ENCODE results near the gene CADPS2.
"Not testable (repeated sequence)": the region's sequence is repeated elsewhere in the genome, so short reads cannot be mapped to it uniquely, and the experiment has no call there.

CADPS2 gene

GRCh38 chr7:122658856-122659255 is 227.4 kb downstream of the CADPS2 start:
- no peak for DNase-seq

GRCh38 chr7:122653685-122654084 is 232.6 kb downstream of the CADPS2 start:
- DNase-seq: no peak

- DNase-seq: peak; percentile 14
Measured at GRCh38 chr7:122652876-122653275, 233.4 kb downstream of the CADPS2 start.

DNA sequence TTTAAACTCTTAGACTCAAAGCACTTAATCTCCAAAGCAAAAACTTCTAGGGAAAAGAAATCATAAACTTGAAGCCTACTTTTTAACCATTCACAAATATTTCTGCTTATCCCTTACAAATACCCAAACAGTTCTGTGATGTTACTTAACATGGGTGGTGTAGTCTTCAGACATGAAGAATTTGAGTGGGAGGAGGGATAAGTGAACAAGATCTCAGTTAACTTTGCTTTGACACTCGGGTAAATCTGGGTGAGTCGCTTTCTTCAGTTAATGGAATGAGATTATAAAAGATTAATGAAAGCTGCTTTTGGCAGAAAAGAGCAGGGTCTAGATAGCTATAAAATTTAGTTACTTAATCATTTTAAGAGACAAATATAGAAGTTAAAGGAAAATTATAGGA is 234.8 kb downstream of the CADPS2 start:
- DNase-seq: no peak

- no peak for DNase-seq
Measured at GRCh38 chr7:122643250-122643649, 243.0 kb downstream of the CADPS2 start.

GRCh38 chr7:122638459-122638858 is 247.8 kb downstream of the CADPS2 start:
- no peak for DNase-seq

GRCh38 chr7:122637784-122638183 is 248.5 kb downstream of the CADPS2 start:
- DNase-seq: no peak

DNA sequence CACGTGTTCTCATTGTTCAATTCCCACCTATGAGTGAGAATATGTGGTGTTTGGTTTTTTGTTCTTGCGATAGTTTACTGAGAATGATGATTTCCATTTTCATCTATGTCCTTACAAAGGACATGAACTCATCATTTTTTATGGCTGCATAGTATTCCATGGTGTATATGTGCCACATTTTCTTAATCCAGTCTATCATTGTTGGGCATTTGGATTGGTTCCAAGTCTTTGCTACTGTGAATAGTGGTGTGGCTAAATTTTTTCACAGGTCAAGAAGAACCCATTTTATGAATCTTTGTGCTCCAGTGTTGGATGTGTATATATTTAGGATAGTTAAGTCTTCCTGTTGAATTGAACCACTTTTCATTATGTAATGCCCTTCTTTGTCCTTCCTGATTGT is 250.8 kb downstream of the CADPS2 start:
- not testable (repeated sequence) for DNase-seq

DNA sequence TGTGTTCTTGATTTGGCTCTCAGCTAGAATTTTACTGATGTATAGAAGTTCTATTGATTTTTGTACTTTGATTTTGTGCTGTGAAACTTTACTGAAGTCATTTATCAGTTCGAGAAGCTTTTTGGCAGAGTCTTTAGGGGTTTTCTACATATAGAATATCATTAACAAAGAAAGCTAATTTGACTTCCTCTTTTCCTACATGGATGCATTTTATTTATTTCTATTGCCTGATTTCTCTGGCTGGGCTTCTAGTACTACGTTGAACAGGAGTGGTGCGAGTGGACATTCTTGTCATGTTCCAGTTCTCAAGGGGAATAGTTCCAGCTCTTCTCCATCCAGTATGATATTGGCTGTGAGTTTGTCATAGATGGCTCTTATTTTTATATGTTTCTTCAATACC is 252.8 kb downstream of the CADPS2 start:
- DNase-seq: no peak

DNA sequence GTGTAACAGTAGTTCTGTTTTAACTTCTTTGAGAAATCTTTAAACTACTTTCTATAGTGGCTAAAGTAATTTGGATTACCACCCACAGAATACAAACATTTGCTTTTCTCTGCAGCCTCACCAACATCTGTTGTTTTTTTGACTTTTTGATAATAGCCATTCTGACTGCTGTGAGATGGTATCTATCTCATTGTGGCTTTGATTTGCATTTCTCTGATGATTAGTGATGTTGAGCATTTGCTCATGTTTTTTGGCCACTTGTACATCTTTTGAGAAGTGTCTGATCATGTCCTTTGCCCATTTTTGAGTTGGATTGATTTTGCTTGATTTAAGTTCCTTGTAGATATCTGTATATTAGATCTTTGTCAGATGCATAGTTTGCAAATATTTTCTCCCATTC is 254.0 kb downstream of the CADPS2 start:
- DNase-seq: no peak

- DNase-seq: no peak
Measured at GRCh38 chr7:122629412-122629953, 256.8 kb downstream of the CADPS2 start.

GRCh38 chr7:122628651-122629411 is 257.4 kb downstream of the CADPS2 start:
- no peak for DNase-seq

DNA sequence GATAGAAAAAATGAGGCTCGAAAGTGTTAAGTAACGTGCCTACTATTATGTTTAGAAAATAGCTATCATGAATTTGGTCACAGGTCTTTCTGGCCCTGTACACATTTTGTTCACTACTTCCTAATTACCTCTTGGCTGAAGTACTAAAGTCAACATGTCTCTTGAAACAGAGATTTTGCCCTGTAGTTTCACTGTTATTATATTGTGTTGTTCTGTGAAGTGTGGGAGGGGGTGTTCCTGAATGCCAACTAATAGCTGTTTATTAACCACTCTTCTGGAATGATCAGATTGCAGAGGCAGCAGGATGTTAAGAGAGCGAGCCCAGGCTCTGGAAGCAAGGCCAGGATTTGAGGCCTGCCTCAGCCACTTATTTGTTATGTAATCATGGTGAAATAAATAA is 259.5 kb downstream of the CADPS2 start:
- peak; percentile 36 for DNase-seq

DNA sequence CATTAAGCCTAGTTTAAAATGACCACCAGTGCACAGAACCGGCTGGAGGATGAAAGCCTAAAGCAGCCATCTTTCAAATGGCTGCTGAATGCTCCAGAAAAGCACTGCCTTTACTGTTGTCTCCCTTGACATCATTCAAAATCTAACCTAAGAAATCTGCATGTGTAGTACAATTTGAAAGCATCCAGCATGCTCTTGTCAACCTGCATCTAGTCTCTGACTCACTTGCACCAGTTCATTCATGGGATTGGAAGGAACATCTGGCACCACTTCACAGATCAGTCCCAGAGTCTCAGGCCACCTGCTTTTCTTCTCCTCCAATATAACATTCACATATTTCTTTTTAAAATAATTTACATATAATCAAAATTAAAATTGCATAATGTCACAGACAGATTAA is 263.6 kb downstream of the CADPS2 start:
- no peak for DNase-seq

DNA sequence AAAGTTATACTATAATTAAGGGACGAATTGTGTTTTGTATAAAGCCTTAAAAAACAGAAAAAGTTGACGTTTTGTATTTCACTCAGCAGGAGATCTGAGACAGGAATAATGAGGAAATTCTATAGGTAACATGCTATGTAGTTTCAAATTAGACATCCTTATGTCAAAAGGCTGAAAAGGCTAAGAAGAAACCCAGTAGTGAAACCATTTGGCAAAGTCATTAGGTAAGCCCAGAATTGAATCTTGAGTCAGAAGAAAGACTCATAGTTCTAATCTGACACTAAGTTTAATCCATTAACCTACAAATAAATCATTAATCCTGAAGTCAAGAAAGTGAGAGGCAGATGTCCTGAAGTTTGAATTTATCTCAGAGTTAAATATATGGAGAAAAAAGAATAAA is 266.6 kb downstream of the CADPS2 start:
- no peak for DNase-seq

DNA sequence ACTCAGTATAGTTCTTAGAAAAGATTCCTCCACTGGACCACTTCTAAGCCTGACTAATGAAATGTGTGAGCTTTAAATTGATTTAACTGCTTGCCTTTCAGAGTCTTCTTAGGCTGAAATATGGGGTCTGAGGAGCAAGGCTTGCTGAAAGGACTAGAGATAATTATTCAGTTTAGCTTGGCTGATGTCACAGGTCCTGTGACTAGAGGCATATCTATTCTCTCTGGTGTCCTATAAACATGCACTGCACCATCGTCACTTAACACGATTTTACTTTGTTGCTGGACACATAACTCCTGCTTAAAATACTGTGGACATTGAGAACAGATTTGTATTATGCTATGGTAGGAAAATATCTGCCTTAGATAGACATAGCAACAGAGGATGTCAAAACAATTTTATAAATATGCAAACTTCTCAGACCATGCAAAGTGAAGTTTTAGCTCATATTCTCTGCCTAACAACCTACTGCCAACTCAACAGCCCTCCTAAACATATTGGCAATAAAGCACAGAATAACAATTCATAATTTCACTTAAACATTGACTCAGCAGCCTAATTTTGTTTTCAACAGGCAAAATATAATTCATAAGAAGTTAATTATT is 267.6 kb downstream of the CADPS2 start:
- no peak for DNase-seq

DNA sequence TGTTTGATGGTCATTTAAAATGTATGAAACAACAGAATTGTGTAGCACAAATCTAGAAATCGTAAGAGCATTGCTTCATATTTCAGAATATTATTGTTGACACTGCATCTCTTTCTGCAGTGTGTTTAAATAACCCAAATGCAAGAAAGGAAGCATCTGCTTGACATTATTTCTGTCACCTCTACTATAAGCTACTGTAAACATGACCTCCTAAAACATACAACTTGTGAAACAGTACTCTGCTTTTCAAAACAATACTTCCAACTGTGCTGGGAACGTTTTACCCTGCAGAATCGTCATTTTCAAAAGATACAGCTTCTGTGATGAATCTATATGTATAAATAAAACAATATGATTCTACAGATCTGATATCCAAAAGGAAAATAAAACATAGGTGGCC is 269.3 kb downstream of the CADPS2 start:
- DNase-seq: no peak

DNA sequence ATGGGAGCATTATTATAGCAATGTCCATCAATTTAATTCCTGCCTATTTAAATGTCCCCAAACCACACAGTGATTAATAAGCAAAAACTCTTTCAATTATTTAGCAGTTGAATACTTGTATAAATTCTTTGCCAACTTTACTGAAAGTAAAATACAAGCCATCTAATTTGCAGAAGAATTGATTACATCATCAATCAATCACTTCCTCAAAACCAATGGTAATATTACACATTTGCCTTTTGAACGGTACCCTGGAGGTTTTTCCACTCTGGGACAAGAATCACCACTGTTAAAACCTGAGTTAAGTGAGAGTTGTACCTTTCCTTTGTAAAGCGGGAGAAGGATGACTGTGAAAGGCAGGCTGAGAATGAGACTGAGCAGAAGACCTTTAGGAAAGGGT is 280.3 kb downstream of the CADPS2 start:
- no peak for DNase-seq

DNA sequence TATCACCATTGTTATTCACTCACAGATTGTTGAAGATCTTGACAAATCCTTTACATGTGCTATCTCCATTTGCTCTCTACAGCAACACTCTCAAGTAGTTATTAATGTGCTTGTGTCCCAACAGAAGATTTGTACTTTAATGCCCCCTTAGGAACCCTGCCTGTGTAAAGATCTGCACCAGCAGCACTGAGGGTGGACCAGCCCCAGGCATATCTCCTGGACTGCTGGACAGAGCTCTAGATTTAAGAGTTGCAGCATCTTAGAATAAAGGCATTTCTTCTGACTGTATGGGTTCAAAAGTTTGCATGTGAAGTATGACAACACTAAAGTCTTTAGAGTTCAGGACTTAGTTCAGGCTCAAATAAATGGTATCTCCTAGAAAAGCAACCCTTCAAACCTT is 282.0 kb downstream of the CADPS2 start:
- no peak for DNase-seq

DNA sequence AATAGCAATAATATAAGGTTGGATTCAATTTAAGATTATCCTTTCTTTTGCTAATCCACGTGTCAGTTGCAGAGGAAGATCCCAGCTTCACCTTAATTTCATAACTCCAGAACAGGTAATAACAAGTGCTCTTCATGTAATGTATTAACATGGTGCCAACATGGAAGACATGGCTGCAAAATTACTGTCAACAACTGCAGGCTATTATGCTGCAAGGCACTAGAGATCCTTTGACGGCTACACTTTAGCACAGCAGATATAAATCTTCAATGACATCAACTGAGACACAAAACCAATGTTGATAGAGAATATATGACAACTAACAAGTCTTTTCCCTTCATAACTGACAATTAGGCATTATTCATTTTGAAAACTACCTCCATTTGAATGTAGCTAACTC is 283.5 kb downstream of the CADPS2 start:
- peak; percentile 24 for DNase-seq

DNA sequence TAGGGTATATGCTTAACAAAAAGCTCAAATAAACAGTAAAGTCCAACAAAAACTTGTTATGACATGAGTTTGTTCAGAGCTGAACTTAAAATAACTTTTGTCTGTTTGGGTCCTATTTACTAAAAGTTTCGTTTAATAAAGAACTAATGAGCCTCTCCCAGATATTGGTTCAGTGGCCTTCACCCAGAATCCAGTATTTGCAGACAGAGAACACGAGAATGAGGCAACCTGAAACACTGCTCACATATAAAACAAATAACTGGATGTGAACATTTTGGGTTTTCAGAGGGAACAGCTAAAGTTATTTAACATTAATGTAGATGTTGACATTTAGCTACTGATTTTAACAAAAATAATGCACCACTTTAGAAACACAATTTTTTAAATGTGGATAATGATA is 285.6 kb downstream of the CADPS2 start:
- no peak for DNase-seq

DNA sequence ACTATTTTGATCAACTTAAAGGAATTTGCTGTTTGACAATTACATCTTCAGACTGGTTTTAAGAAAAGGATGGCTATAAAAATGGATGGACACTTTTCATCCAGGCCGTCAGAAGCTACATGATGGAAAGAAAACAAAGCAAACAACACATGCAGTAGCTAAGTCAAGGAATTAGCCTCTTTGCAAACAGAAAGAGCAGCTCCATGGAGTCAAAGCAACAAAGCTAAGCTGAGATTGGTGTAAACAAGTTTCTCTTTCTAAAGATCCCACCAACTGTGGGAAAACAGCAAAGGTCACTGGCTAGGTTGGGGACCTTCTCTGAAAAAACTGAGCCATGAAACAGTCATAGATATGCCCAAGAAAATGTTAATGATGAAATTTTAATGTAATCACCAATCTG is 286.2 kb downstream of the CADPS2 start:
- no peak for DNase-seq

DNA sequence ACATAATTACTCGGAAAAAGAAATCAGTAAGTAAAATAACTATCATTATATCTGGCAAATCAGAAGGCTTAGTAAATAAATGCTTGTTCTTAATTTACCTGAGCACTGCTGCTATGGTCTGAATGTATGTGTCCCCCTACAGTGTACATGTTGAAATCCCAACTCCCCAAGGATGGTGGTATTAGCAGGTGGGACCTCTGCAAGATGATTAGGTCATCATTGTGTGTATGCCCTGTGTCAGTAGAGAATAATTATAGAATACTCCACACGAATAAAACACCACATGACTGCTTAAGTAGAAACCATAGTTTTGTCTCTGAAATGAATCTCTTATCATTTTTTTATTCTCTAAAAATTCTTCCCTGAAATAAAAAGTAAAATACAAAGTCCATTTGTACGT is 289.0 kb downstream of the CADPS2 start:
- DNase-seq: no peak

GRCh38 chr7:122595885-122596284 is 290.4 kb downstream of the CADPS2 start:
- DNase-seq: no peak

DNA sequence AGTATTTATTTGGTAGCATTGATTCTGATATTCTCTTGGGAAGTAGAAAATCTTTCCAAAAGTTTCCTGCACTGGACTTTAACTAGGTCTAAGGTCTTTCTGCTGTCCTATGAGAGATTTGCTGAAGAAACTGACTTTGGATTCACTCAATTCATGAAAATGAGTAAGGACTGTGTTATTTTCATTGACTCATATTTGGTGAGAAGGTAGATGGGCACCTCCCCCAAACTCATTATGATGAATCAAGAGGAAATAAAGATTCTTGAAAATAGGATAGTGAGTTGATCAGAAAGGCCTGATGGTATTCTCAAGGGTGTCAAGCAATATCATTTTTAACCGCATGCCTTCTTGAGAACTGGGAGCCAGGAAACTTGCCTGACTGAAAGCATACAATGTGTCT is 297.6 kb downstream of the CADPS2 start:
- no peak for DNase-seq
